CD4-positive, alpha-beta T cell treated with Interleukin-6 at 100 ng/mL for 8 hours (primary cell): ENCODE results near the gene TBC1D3D.
"Not testable (repeated sequence)": the region's sequence is repeated elsewhere in the genome, so short reads cannot be mapped to it uniquely, and the experiment has no call there.

Experiments used
- DNase-seq: peaks from one replicate; pipeline ENCODE4 v3.0.0-alpha.2; 2020; ENCODE audit warnings: mixed read lengths, low spot score

Gene TBC1D3D

DNA sequence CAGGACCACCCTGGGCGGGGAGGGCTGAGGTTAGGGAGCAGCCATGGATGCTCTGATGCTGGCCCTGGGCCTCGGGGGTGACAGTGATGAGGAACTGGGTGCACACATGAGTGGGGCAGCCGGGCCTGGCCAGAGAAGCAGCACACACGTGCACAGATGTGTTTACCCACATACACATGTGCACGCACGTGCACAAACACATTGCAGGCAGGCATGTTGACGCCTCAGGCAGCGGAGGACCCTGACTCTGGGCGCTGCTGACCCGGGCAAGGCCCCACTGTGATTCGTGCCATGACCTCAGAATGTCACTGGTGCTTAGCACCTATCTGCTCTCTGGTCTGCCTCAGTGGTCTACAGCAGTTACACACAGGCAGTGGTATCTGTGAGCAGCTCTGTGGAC lies at the start of gene TBC1D3D:
TBC1D3D (plus strand) TSS at position 301 of the 400 bp plus-strand sequence. CDS start 1,585 bp downstream, outside the sequence.
- not testable (repeated sequence) for DNase-seq

DNA sequence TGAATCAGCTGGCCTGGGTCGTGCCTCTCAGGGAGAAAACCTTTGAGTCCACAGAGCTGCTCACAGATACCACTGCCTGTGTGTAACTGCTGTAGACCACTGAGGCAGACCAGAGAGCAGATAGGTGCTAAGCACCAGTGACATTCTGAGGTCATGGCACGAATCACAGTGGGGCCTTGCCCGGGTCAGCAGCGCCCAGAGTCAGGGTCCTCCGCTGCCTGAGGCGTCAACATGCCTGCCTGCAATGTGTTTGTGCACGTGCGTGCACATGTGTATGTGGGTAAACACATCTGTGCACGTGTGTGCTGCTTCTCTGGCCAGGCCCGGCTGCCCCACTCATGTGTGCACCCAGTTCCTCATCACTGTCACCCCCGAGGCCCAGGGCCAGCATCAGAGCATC lies 14.8 kb upstream of the TBC1D3D start, which contains the start of gene TBC1D3L:
TBC1D3L (minus strand) TSS at position 101 of the 400 bp plus-strand sequence. CDS start 1,540 bp downstream, outside the sequence.
- not testable (repeated sequence) for DNase-seq
